Measurements from ENCODE around the gene COL11A1. TPM values are rescaled to one million over a fixed set of nuclear protein-coding genes. Genes with fewer than 3 reads are reported as not detected.
"Not testable (repeated sequence)": the region's sequence is repeated elsewhere in the genome, so short reads cannot be mapped to it uniquely, and the experiment has no call there.

COL11A1 gene
- total and polyA plus RNA-seq, 8 donors = 0.21 to 89.1 (median 56.3) TPM

- TF ChIP-seq CTCF (IDR thresholded peaks at IDR 0.05) = no peak
- ATAC-seq = no peak
- no peaks in the 10 kb centered on the region for H3K4me1 ChIP-seq
- no peaks in the 10 kb centered on the region for H3K9me3 ChIP-seq
- no peak overlapping the region for H3K27ac ChIP-seq
- intact Hi-C loops (cut with DNase I) = no loop called here
- H3K27me3 ChIP-seq = no peaks in the 10 kb centered on the region
- no peak for DNase-seq
- no peaks in the 10 kb centered on the region for H3K36me3 ChIP-seq
- H3K4me3 ChIP-seq = no peak overlapping the region
Observed at GRCh38 chr1:102941366-102941947, 166.9 kb downstream of the COL11A1 start.

- DNase-seq (no peak), ATAC-seq (no peak)
- TF ChIP-seq CTCF (IDR thresholded peaks at IDR 0.05) = no peak
- Histone ChIP-seq H3K27ac (no peak overlapping the region), H3K9me3 (no peaks in the 10 kb centered on the region), H3K27me3 (no peaks in the 10 kb centered on the region), H3K4me3 (no peak overlapping the region), H3K4me1 (no peaks in the 10 kb centered on the region), H3K36me3 (no peaks in the 10 kb centered on the region)
- intact Hi-C loops (cut with DNase I) = no loop called here
Observed at GRCh38 chr1:102937401-102937800, 170.9 kb downstream of the COL11A1 start.

GRCh38 chr1:102933362-102933761 lies 175.0 kb downstream of the COL11A1 start:
- H3K9me3 ChIP-seq; H3K27me3 ChIP-seq; H3K4me3 ChIP-seq; DNase-seq; H3K27ac ChIP-seq; intact Hi-C loops (cut with DNase I); H3K36me3 ChIP-seq; ATAC-seq; H3K4me1 ChIP-seq: not testable (repeated sequence)

DNA sequence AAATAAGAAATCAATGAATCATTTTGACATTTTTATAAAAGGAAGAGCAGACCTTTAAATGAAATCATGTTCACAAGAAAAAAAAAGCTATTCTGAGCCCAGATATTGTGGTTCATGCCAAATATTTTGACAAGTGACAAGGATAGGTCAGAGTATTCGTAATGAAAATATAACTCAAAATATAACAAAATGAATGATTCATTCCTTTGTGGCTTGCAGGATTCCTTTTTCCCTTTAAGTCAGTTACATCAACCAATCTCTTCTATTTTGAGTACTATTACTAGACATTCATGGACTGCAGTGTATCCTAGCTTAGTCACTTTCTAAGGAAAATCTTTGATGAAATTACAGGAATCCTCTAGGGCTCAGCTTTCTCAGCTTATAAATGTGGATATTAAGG lies 188.7 kb downstream of the COL11A1 start:
- H3K27ac ChIP-seq = no peak overlapping the region
- DNase-seq = no peak
- no peaks in the 10 kb centered on the region for H3K27me3 ChIP-seq
- no peak for ATAC-seq
- no peak overlapping the region for H3K4me3 ChIP-seq
- H3K36me3 ChIP-seq = no peaks in the 10 kb centered on the region
- TF ChIP-seq CTCF (IDR thresholded peaks at IDR 0.05) = no peak
- H3K4me1 ChIP-seq = no peaks in the 10 kb centered on the region
- H3K9me3 ChIP-seq = no peaks in the 10 kb centered on the region
- intact Hi-C loops (cut with DNase I) = no loop called here

GRCh38 chr1:102901996-102902395 lies 206.3 kb downstream of the COL11A1 start:
- no peak for TF ChIP-seq CTCF (IDR thresholded peaks at IDR 0.05)
- ATAC-seq = no peak
- no peaks in the 10 kb centered on the region for H3K36me3 ChIP-seq
- DNase-seq = no peak
- no peak overlapping the region for H3K27ac ChIP-seq
- H3K4me1 ChIP-seq = no peaks in the 10 kb centered on the region
- H3K27me3 ChIP-seq = no peaks in the 10 kb centered on the region
- no peaks in the 10 kb centered on the region for H3K9me3 ChIP-seq
- intact Hi-C loops (cut with DNase I) = no loop called here
- no peak overlapping the region for H3K4me3 ChIP-seq

- Histone ChIP-seq H3K36me3 (no peaks in the 10 kb centered on the region), H3K4me1 (no peaks in the 10 kb centered on the region), H3K9me3 (no peaks in the 10 kb centered on the region), H3K27ac (no peak overlapping the region), H3K27me3 (no peaks in the 10 kb centered on the region), H3K4me3 (no peak overlapping the region)
- ATAC-seq (no peak), DNase-seq (no peak)
- intact Hi-C loops (cut with DNase I) = no loop called here
- TF ChIP-seq CTCF (IDR thresholded peaks at IDR 0.05) = no peak
Observed at GRCh38 chr1:102899935-102900334, 208.4 kb downstream of the COL11A1 start.
